ENCODE data around the gene NGFR. TPM values are rescaled to one million over a fixed set of nuclear protein-coding genes. Genes with fewer than 3 reads are reported as not detected.

NGFR gene
- total RNA-seq, 2 donors from 2014 or later: 13.9 to 22.5 TPM

DNA sequence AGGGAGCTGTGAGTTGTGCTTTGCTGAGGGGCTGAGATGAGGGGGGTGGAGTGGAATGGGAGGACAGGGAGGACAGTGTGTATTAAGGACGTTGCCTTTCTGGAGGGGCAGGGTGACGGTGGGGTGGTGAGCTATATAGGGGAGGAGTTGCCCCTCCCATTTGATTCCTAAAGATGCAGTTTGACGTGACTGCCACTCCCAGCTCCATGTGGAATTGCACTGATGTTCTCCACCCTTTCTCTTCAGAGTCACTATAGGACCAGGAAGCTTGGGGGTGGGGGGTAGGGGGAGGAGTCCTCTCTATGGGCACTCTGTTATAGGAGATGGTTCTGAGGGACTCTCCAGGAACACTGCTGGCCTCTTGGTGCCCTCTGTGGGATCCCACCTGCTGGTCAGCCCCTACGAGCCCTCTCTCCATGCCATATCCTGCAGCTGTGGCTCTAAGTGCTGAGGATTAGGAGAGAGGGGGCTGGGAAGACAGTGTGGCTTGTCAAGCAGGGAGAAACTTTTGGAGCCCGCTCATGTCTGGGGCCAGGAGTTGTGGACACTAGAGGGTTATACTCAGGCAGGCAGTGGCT, 3.8 kb upstream of the NGFR start:
- Histone ChIP-seq H3K27me3 (replicated peaks; ENCODE audit: insufficient read depth) (no peaks in the 10 kb centered on the region), H3K4me3 (no peak overlapping the region), H3K4me1 (ENCODE audit: control insufficient read depth in 1 of 2, low read depth in 2 of 2) (peaks cover 10 to 11% of the 10 kb centered on the region in 2 donors), H3K36me3 (no peaks in the 10 kb centered on the region), H3K27ac (no peak overlapping the region), H3K9me3 (no peaks in the 10 kb centered on the region)
- DNase-seq (ENCODE audit: low spot score) (no peak), ATAC-seq (ENCODE audit: insufficient number of reproducible peaks, low FRiP score, low read depth) (no peak)
- TF ChIP-seq, protein P1, sequence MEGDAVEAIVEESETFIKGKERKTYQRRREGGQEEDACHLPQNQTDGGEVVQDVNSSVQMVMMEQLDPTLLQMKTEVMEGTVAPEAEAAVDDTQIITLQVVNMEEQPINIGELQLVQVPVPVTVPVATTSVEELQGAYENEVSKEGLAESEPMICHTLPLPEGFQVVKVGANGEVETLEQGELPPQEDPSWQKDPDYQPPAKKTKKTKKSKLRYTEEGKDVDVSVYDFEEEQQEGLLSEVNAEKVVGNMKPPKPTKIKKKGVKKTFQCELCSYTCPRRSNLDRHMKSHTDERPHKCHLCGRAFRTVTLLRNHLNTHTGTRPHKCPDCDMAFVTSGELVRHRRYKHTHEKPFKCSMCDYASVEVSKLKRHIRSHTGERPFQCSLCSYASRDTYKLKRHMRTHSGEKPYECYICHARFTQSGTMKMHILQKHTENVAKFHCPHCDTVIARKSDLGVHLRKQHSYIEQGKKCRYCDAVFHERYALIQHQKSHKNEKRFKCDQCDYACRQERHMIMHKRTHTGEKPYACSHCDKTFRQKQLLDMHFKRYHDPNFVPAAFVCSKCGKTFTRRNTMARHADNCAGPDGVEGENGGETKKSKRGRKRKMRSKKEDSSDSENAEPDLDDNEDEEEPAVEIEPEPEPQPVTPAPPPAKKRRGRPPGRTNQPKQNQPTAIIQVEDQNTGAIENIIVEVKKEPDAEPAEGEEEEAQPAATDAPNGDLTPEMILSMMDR (IDR thresholded peaks at IDR 0.05): no peak

DNA sequence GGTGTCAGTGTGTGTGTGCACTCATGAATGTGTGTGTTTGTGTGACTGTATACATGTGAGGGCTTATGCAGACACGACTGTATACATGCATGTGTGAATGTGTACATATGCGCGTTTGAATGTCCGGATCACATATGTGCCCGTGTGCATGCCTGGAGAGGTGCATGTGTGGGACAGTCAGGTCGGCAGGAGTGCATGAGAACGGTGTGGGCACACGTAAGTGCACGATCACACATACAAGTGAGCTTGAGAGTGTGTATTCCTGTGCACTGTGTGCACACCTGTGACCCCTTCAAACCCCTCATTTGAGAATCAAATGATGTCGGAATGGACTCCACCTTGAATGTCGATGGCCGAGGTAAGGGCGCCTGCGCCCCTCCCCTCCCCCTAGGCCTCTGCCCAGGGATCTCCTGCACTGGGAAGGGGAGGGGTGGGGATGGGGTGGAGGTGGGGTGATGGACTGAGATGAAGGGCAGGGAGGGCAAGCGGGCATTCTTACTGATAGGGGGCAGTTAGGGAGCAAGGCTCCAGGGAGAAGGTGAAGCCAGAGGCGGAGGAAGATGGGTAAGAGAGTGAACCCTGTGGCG, 601 bp upstream of the NGFR start:
- ATAC-seq (ENCODE audit: insufficient number of reproducible peaks, low FRiP score, low read depth): no peak

GRCh38 chr17:49495842-49496182, 719 bp downstream of the NGFR start:
- H3K36me3 ChIP-seq: no peaks in the 10 kb centered on the region
- H3K4me3 ChIP-seq: peak overlapping the region; percentile 77
- H3K27ac ChIP-seq: no peak overlapping the region
- TF ChIP-seq, protein P1 (IDR thresholded peaks at IDR 0.05): no peak
- H3K9me3 ChIP-seq: no peaks in the 10 kb centered on the region
- no peaks in the 10 kb centered on the region for H3K27me3 ChIP-seq (replicated peaks; ENCODE audit: insufficient read depth)
- H3K4me1 ChIP-seq (ENCODE audit: control insufficient read depth in 1 of 2, low read depth in 2 of 2): peaks cover 18 to 29% of the 10 kb centered on the region in 2 donors
- DNase-seq (ENCODE audit: low spot score) (no peak), ATAC-seq (ENCODE audit: insufficient number of reproducible peaks, low FRiP score, low read depth) (no peak)

More for the DNA sequence above, 601 bp upstream of the NGFR start:
- peaks cover 18 to 29% of the 10 kb centered on the region in 2 donors for H3K4me1 ChIP-seq (ENCODE audit: control insufficient read depth in 1 of 2, low read depth in 2 of 2)
- H3K27ac ChIP-seq: no peak overlapping the region
- H3K4me3 ChIP-seq: peak overlapping the region; percentile 77
- no peaks in the 10 kb centered on the region for H3K9me3 ChIP-seq
- no peaks in the 10 kb centered on the region for H3K27me3 ChIP-seq (replicated peaks; ENCODE audit: insufficient read depth)
- TF ChIP-seq, protein P1 (IDR thresholded peaks at IDR 0.05): no peak
- no peaks in the 10 kb centered on the region for H3K36me3 ChIP-seq
- DNase-seq (ENCODE audit: low spot score): no peak

DNA sequence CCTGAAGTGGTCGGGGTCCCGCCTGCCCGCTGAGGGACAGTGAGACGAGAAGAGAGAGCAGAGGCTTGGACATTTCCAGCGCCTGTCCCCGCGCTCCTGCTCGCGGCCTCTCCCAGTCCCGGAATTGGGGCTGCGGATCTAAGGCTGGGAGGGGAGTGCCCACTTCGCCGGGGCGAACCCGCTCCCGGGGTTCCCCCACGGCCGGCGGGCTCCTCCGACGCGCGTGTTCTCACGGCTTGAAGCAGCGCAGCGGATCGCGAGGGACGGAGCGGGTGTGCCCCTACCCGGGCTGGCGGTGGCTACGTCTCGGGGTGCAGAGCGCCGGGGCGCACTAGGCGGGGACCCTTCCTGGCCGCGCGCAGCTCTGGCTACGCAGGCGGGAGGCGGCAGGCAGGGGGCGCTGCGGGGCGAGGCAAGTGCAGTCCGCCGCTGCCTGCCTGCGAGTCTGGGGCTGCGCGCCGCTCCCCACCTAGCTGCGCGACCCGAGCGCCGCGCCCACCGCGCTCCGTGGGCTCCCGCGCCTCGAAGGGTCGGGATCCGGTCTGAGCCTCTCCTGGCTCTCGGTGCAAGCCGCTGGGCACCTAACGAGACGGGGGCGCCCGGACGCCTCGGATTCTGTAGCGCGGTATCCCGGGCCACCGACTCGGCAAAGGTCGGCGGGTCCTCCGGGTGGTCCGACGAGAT, 1.2 kb downstream of the NGFR start:
- ATAC-seq (ENCODE audit: insufficient number of reproducible peaks, low FRiP score, low read depth): no peak
- Histone ChIP-seq H3K4me3 (peak overlapping the region; percentile 77), H3K27me3 (replicated peaks; ENCODE audit: insufficient read depth) (no peaks in the 10 kb centered on the region), H3K36me3 (no peaks in the 10 kb centered on the region), H3K9me3 (no peaks in the 10 kb centered on the region), H3K4me1 (ENCODE audit: control insufficient read depth in 1 of 2, low read depth in 2 of 2) (peaks cover 18 to 29% of the 10 kb centered on the region in 2 donors), H3K27ac (no peak overlapping the region)
- peak; percentile 38 for DNase-seq (ENCODE audit: low spot score)
- TF ChIP-seq, protein P1 (IDR thresholded peaks at IDR 0.05): peak; percentile 91

DNA sequence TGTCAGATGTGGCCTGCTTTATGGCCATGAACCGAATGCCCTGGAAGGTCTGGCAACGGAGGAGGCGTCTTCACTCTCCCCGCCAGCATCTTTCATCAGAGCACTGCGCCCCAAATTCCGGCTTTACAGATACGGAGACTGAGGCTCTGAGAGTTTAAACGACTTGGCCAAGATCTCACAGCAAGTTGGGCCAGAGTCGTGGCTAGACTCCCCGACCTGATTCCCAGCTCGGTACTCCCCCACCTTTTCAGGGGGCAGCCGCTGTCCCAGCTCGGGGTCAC, 1.7 kb downstream of the NGFR start:
- Histone ChIP-seq H3K4me1 (ENCODE audit: control insufficient read depth in 1 of 2, low read depth in 2 of 2) (peaks cover 18 to 29% of the 10 kb centered on the region in 2 donors), H3K27me3 (replicated peaks; ENCODE audit: insufficient read depth) (no peaks in the 10 kb centered on the region), H3K27ac (no peak overlapping the region), H3K9me3 (no peaks in the 10 kb centered on the region), H3K36me3 (no peaks in the 10 kb centered on the region), H3K4me3 (peak overlapping the region; percentile 77)
- no peak for ATAC-seq (ENCODE audit: insufficient number of reproducible peaks, low FRiP score, low read depth)
- no peak for DNase-seq (ENCODE audit: low spot score)
- TF ChIP-seq, protein P1 (IDR thresholded peaks at IDR 0.05): no peak

All from thoracic aorta (tissue), 2 donors.